ENCODE measurements around the gene FARS2.
A peak's percentile ranks its signal among the peaks of the same experiment; 100 is the strongest.

Gene FARS2

GRCh38 chr6:5710936-5711335, 449.6 kb downstream of the FARS2 start:
- DNase-seq (ENCODE audit: low spot score): no peak

GRCh38 chr6:5712349-5713215, 451.3 kb downstream of the FARS2 start:
- DNase-seq (ENCODE audit: low spot score): no peak
- FAIRE-seq: no peak

More at GRCh38 chr6:5710936-5711335, 449.6 kb downstream of the FARS2 start:
- FAIRE-seq: no peak

- DNase-seq (ENCODE audit: low spot score): no peak
- no peak for FAIRE-seq
These were observed 452.2 kb downstream of the FARS2 start for GRCh38 chr6:5713519-5713918.

GRCh38 chr6:5718231-5718947, 457.1 kb downstream of the FARS2 start:
- DNase-seq (ENCODE audit: low spot score) (no peak), FAIRE-seq (no peak)

- no peak for FAIRE-seq
- no peak for DNase-seq (ENCODE audit: low spot score)
These were observed 462.8 kb downstream of the FARS2 start for GRCh38 chr6:5723841-5724691.

- FAIRE-seq (no peak), DNase-seq (ENCODE audit: low spot score) (no peak)
These were observed 463.6 kb downstream of the FARS2 start for GRCh38 chr6:5724911-5725310.

GRCh38 chr6:5726976-5727718, 465.8 kb downstream of the FARS2 start:
- FAIRE-seq: no peak
- DNase-seq (ENCODE audit: low spot score): no peak

- no peak for FAIRE-seq
- DNase-seq (ENCODE audit: low spot score): no peak
These were observed 467.2 kb downstream of the FARS2 start for GRCh38 chr6:5728351-5729079.

GRCh38 chr6:5729080-5729434, 467.7 kb downstream of the FARS2 start:
- FAIRE-seq (no peak), DNase-seq (ENCODE audit: low spot score) (peak; percentile 52)

GRCh38 chr6:5729813-5730517, 468.7 kb downstream of the FARS2 start:
- DNase-seq (ENCODE audit: low spot score) (no peak), FAIRE-seq (no peak)

GRCh38 chr6:5730585-5731263, 469.4 kb downstream of the FARS2 start:
- FAIRE-seq (no peak), DNase-seq (ENCODE audit: low spot score) (no peak)

GRCh38 chr6:5731435-5731834, 470.1 kb downstream of the FARS2 start:
- DNase-seq (ENCODE audit: low spot score) (no peak), FAIRE-seq (no peak)

GRCh38 chr6:5732496-5732895, 471.2 kb downstream of the FARS2 start:
- no peak for FAIRE-seq

GRCh38 chr6:5736016-5736738, 474.9 kb downstream of the FARS2 start:
- DNase-seq (ENCODE audit: low spot score) (no peak), FAIRE-seq (no peak)

More at GRCh38 chr6:5732496-5732895, 471.2 kb downstream of the FARS2 start:
- no peak for DNase-seq (ENCODE audit: low spot score)

GRCh38 chr6:5737460-5737859, 476.1 kb downstream of the FARS2 start:
- FAIRE-seq: no peak
- DNase-seq (ENCODE audit: low spot score): no peak

GRCh38 chr6:5738211-5738610, 476.9 kb downstream of the FARS2 start:
- DNase-seq (ENCODE audit: low spot score): no peak
- no peak for FAIRE-seq

GRCh38 chr6:5744497-5744896, 483.2 kb downstream of the FARS2 start:
- FAIRE-seq (no peak), DNase-seq (ENCODE audit: low spot score) (no peak)

GRCh38 chr6:5745081-5745480, 483.8 kb downstream of the FARS2 start:
- DNase-seq (ENCODE audit: low spot score): no peak
- FAIRE-seq: no peak

Data from RCC 7860 (cell line).